Measurements from ENCODE around the gene ICE2.

Gene ICE2

GRCh38 chr15:60379525-60380274 is 99.2 kb downstream of the ICE2 start:
- no peak for DNase-seq (ENCODE audit: extremely low spot score)
- POLR2A ChIA-PET = no interaction called here
- CTCF ChIA-PET = no interaction called here
- TF ChIP-seq TARDBP (IDR thresholded peaks at IDR 0.05) = no peak
- no peak for TF ChIP-seq LEF1 (IDR thresholded peaks at IDR 0.05; ENCODE audit: borderline replicate concordance)
- no peak for TF ChIP-seq PKNOX1 (IDR thresholded peaks at IDR 0.05)
- TF ChIP-seq FOXK2 (IDR thresholded peaks at IDR 0.05) = no peak
- TF ChIP-seq L3MBTL2 (conservative IDR thresholded peaks at IDR 0.05) = no peak
- TF ChIP-seq BHLHE40 (IDR thresholded peaks at IDR 0.05; ENCODE audit: borderline replicate concordance) = no peak
- no peak for TF ChIP-seq SP1 (IDR thresholded peaks at IDR 0.05)
- no peak for TF ChIP-seq ARNT (IDR thresholded peaks at IDR 0.05)
- no peak for TF ChIP-seq ELF4 (IDR thresholded peaks at IDR 0.05)
- TF ChIP-seq FOXA1 (IDR thresholded peaks at IDR 0.05) = no peak

GRCh38 chr15:60379185-60379524 is 99.8 kb downstream of the ICE2 start:
- no peak for TF ChIP-seq NFRKB (IDR thresholded peaks at IDR 0.05)
- no peak for TF ChIP-seq ARNT (IDR thresholded peaks at IDR 0.05)
- no peak for TF ChIP-seq TARDBP (IDR thresholded peaks at IDR 0.05)
- TF ChIP-seq L3MBTL2 (conservative IDR thresholded peaks at IDR 0.05) = no peak
- TF ChIP-seq ZNF384 (IDR thresholded peaks at IDR 0.05) = no peak
- no peak for TF ChIP-seq ELF4 (IDR thresholded peaks at IDR 0.05)
- no peak for TF ChIP-seq HDGF (IDR thresholded peaks at IDR 0.05; ENCODE audit: borderline replicate concordance)
- TF ChIP-seq PKNOX1 (IDR thresholded peaks at IDR 0.05) = no peak
- TF ChIP-seq SP1 (IDR thresholded peaks at IDR 0.05) = no peak
- TF ChIP-seq LEF1 (IDR thresholded peaks at IDR 0.05; ENCODE audit: borderline replicate concordance) = no peak
- no peak for TF ChIP-seq SUZ12 (IDR thresholded peaks at IDR 0.05)
- no peak for TF ChIP-seq FOXA1 (IDR thresholded peaks at IDR 0.05)
- no peak for TF ChIP-seq FOXM1 (IDR thresholded peaks at IDR 0.05; ENCODE audit: borderline replicate concordance)
- no peak for TF ChIP-seq CTBP1 (IDR thresholded peaks at IDR 0.05; ENCODE audit: borderline replicate concordance)
- TF ChIP-seq FOXK2 (IDR thresholded peaks at IDR 0.05) = no peak
- no peak for TF ChIP-seq BHLHE40 (IDR thresholded peaks at IDR 0.05; ENCODE audit: borderline replicate concordance)
- ChIA-PET CTCF (no interaction called here), POLR2A (no interaction called here)
- no peak for DNase-seq (ENCODE audit: extremely low spot score)

- ChIA-PET POLR2A (no interaction called here), CTCF (no interaction called here)
- TF ChIP-seq FOXK2 (IDR thresholded peaks at IDR 0.05) (no peak), TARDBP (IDR thresholded peaks at IDR 0.05) (no peak), FOXM1 (IDR thresholded peaks at IDR 0.05; ENCODE audit: borderline replicate concordance) (no peak), NFRKB (IDR thresholded peaks at IDR 0.05) (no peak)
- no peak for DNase-seq (ENCODE audit: extremely low spot score)
Measured at GRCh38 chr15:60376677-60377095, 102.3 kb downstream of the ICE2 start.

GRCh38 chr15:60375306-60375705 is 103.6 kb downstream of the ICE2 start:
- TF ChIP-seq L3MBTL2 (conservative IDR thresholded peaks at IDR 0.05) (no peak), FOXK2 (IDR thresholded peaks at IDR 0.05) (no peak), FOXM1 (IDR thresholded peaks at IDR 0.05; ENCODE audit: borderline replicate concordance) (no peak), BHLHE40 (IDR thresholded peaks at IDR 0.05; ENCODE audit: borderline replicate concordance) (no peak), SP1 (IDR thresholded peaks at IDR 0.05) (no peak), CTBP1 (IDR thresholded peaks at IDR 0.05; ENCODE audit: borderline replicate concordance) (no peak), FOXA1 (IDR thresholded peaks at IDR 0.05) (no peak), PKNOX1 (IDR thresholded peaks at IDR 0.05) (no peak), LEF1 (IDR thresholded peaks at IDR 0.05; ENCODE audit: borderline replicate concordance) (no peak), ARNT (IDR thresholded peaks at IDR 0.05) (no peak)
- ChIA-PET CTCF (interaction anchor here (1.1 to 1.2 kb wide), 2 partner anchors 16 to 49 kb away, joined by 3 to 5 read pairs; no protein-coding TSS in a partner anchor), POLR2A (no interaction called here)
- DNase-seq (ENCODE audit: extremely low spot score) = no peak

- peak; percentile 21 for DNase-seq (ENCODE audit: extremely low spot score)
- CTCF ChIA-PET = interaction anchor here (1.1 to 1.2 kb wide), 2 partner anchors 15 to 48 kb away, joined by 3 to 5 read pairs; no protein-coding TSS in a partner anchor
- TF ChIP-seq TARDBP (IDR thresholded peaks at IDR 0.05) (no peak), FOXK2 (IDR thresholded peaks at IDR 0.05) (no peak), HDGF (IDR thresholded peaks at IDR 0.05; ENCODE audit: borderline replicate concordance) (no peak)
- POLR2A ChIA-PET = no interaction called here
Measured at GRCh38 chr15:60374628-60375081, 104.3 kb downstream of the ICE2 start.

- no peak for DNase-seq (ENCODE audit: extremely low spot score)
- ChIA-PET POLR2A (no interaction called here), CTCF (interaction anchor here (1.1 to 1.2 kb wide), 2 partner anchors 15 to 48 kb away, joined by 3 to 5 read pairs; no protein-coding TSS in a partner anchor)
- no peak for TF ChIP-seq BHLHE40 (IDR thresholded peaks at IDR 0.05; ENCODE audit: borderline replicate concordance)
- no peak for TF ChIP-seq HDGF (IDR thresholded peaks at IDR 0.05; ENCODE audit: borderline replicate concordance)
- TF ChIP-seq SP1 (IDR thresholded peaks at IDR 0.05) = no peak
- TF ChIP-seq LEF1 (IDR thresholded peaks at IDR 0.05; ENCODE audit: borderline replicate concordance) = no peak
- TF ChIP-seq ELF4 (IDR thresholded peaks at IDR 0.05) = no peak
- TF ChIP-seq PKNOX1 (IDR thresholded peaks at IDR 0.05) = no peak
- TF ChIP-seq ZNF384 (IDR thresholded peaks at IDR 0.05) = no peak
- TF ChIP-seq L3MBTL2 (conservative IDR thresholded peaks at IDR 0.05) = no peak
- TF ChIP-seq FOXM1 (IDR thresholded peaks at IDR 0.05; ENCODE audit: borderline replicate concordance) = no peak
- TF ChIP-seq FOXK2 (IDR thresholded peaks at IDR 0.05) = no peak
- TF ChIP-seq FOXA1 (IDR thresholded peaks at IDR 0.05) = no peak
- TF ChIP-seq SUZ12 (IDR thresholded peaks at IDR 0.05) = no peak
- no peak for TF ChIP-seq TARDBP (IDR thresholded peaks at IDR 0.05)
- TF ChIP-seq ARNT (IDR thresholded peaks at IDR 0.05) = no peak
- no peak for TF ChIP-seq NFRKB (IDR thresholded peaks at IDR 0.05)
- TF ChIP-seq CTBP1 (IDR thresholded peaks at IDR 0.05; ENCODE audit: borderline replicate concordance) = no peak
Measured at GRCh38 chr15:60374209-60374608, 104.7 kb downstream of the ICE2 start.

Measured in HEK293T (cell line).